ENCODE measurements around the gene RFT1.

The RFT1 gene, protein sequence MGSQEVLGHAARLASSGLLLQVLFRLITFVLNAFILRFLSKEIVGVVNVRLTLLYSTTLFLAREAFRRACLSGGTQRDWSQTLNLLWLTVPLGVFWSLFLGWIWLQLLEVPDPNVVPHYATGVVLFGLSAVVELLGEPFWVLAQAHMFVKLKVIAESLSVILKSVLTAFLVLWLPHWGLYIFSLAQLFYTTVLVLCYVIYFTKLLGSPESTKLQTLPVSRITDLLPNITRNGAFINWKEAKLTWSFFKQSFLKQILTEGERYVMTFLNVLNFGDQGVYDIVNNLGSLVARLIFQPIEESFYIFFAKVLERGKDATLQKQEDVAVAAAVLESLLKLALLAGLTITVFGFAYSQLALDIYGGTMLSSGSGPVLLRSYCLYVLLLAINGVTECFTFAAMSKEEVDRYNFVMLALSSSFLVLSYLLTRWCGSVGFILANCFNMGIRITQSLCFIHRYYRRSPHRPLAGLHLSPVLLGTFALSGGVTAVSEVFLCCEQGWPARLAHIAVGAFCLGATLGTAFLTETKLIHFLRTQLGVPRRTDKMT

DNA sequence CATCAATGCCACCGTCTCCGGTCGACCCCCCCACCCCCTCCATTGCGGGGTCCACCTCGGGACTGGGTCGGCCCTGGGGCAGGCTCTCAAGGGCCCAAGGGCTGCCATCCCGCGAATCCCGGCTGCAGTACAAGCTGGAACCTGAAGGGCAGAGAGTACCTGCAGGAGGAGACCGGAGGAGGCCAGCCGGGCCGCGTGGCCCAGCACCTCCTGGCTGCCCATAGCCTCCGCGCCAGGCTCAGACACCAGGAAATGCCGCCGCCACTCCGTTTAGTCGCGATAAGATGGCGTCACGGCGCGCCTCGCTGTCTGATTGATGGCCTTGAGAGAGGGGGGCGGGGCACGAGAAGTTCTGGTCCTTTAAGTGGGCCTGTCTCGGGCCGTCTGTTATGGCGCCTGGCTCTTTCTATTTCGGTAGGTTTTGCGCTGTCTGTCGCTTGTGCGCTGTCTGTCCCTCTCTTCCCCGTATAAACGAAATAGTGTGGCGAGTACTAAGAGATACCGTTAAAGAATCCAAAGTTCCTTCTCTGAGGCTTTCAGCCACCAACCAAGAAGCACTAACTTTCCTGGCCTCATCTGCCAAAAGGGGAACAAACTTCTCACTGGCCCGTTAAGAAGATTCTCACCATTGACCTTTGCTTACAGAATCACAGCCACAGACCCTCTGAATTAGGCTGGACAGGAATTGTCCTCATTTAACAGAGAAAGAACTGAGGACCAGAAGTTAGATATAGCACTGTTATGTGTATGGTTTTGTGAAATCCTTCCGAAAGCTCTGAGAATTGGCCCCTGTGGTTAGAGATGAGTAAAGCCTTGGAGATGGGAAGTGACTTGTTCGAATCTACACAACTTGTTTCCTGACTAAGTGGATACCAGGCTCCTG lies at the start of gene RFT1:
Gene RFT1 (minus strand): TSS at position 257 of the 883 bp plus-strand sequence. CDS start 35 bp downstream, at position 222.
- Histone ChIP-seq H3K9ac (ENCODE audit: low read depth, low read length) (peak within 1 kb of the TSS; percentile 90), H3K79me2 (ENCODE audit: insufficient read depth, low read length) (peaks cover 27% of the 10 kb centered on the region), H3K4me2 (ENCODE audit: insufficient read depth, low read length) (peak within 1 kb of the TSS; percentile 93), H3K9me3 (ENCODE audit: insufficient read depth, low read length, severe bottlenecking) (no peaks in the 10 kb centered on the region), H3K27me3 (ENCODE audit: insufficient read depth, low read length, poor library complexity) (no peaks in the 10 kb centered on the region), H3K4me1 (ENCODE audit: insufficient read depth, low read length) (peaks cover 26% of the 10 kb centered on the region), H3K4me3 (ENCODE audit: low read depth in 1 of 2, low read length in 2 of 2) (peak within 1 kb of the TSS; percentile 78 to 90), H3K27ac (ENCODE audit: low read length) (peak within 1 kb of the TSS; percentile 76), H3K36me3 (ENCODE audit: insufficient read depth, low read length) (peaks cover 8% of the 10 kb centered on the region; the same call in 1 of the 2 replicates), H4K20me1 (ENCODE audit: insufficient read depth, low read length) (no peaks in the 10 kb centered on the region), H2AFZ (ENCODE audit: low read depth, low read length) (peak within 1 kb of the TSS; percentile 84)
- peak; percentile 97 for DNase-seq
- peak; percentile 93 for ATAC-seq (ENCODE audit: insufficient read depth, low read depth)
- TF ChIP-seq, protein P1, sequence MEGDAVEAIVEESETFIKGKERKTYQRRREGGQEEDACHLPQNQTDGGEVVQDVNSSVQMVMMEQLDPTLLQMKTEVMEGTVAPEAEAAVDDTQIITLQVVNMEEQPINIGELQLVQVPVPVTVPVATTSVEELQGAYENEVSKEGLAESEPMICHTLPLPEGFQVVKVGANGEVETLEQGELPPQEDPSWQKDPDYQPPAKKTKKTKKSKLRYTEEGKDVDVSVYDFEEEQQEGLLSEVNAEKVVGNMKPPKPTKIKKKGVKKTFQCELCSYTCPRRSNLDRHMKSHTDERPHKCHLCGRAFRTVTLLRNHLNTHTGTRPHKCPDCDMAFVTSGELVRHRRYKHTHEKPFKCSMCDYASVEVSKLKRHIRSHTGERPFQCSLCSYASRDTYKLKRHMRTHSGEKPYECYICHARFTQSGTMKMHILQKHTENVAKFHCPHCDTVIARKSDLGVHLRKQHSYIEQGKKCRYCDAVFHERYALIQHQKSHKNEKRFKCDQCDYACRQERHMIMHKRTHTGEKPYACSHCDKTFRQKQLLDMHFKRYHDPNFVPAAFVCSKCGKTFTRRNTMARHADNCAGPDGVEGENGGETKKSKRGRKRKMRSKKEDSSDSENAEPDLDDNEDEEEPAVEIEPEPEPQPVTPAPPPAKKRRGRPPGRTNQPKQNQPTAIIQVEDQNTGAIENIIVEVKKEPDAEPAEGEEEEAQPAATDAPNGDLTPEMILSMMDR (IDR thresholded peaks at IDR 0.05; ENCODE audit: borderline replicate concordance, extremely low read depth, low read length, poor library complexity, severe bottlenecking): no peak
- no peak for TF ChIP-seq EZH2 (IDR thresholded peaks at IDR 0.05; ENCODE audit: borderline replicate concordance, low read depth, low read length, severe bottlenecking)

DNA sequence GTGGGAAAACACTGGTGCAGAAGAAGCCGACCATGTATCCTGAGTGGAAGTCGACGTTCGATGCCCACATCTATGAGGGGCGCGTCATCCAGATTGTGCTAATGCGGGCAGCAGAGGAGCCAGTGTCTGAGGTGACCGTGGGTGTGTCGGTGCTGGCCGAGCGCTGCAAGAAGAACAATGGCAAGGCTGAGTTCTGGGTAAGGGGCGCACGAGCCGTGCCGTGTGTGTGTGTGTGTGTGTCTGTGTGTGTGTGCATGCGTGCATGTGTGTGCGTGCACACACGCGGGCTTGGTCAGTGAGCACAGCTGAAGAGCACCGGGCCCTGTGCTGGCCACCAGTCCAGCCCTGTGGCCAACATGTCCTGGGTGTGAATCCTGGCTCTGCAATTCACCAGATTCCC lies 49.3 kb upstream of the RFT1 start:
- Histone ChIP-seq H2AFZ (ENCODE audit: low read depth, low read length) (no peak overlapping the region), H3K4me2 (ENCODE audit: insufficient read depth, low read length) (no peak overlapping the region), H3K4me1 (ENCODE audit: insufficient read depth, low read length) (no peaks in the 10 kb centered on the region), H3K4me3 (ENCODE audit: low read depth in 1 of 2, low read length in 2 of 2) (no peak overlapping the region), H3K9me3 (ENCODE audit: insufficient read depth, low read length, severe bottlenecking) (no peaks in the 10 kb centered on the region), H3K9ac (ENCODE audit: low read depth, low read length) (no peak overlapping the region), H3K79me2 (ENCODE audit: insufficient read depth, low read length) (no peaks in the 10 kb centered on the region), H4K20me1 (ENCODE audit: insufficient read depth, low read length) (peaks cover 4% of the 10 kb centered on the region; the same call in 1 of the 2 replicates), H3K27ac (ENCODE audit: low read length) (no peak overlapping the region), H3K36me3 (ENCODE audit: insufficient read depth, low read length) (no peaks in the 10 kb centered on the region), H3K27me3 (ENCODE audit: insufficient read depth, low read length, poor library complexity) (no peaks in the 10 kb centered on the region)
- no peak for DNase-seq
- no peak for ATAC-seq (ENCODE audit: insufficient read depth, low read depth)
- TF ChIP-seq, protein P1 (IDR thresholded peaks at IDR 0.05; ENCODE audit: borderline replicate concordance, extremely low read depth, low read length, poor library complexity, severe bottlenecking): no peak
- TF ChIP-seq EZH2 (IDR thresholded peaks at IDR 0.05; ENCODE audit: borderline replicate concordance, low read depth, low read length, severe bottlenecking): no peak

DNA sequence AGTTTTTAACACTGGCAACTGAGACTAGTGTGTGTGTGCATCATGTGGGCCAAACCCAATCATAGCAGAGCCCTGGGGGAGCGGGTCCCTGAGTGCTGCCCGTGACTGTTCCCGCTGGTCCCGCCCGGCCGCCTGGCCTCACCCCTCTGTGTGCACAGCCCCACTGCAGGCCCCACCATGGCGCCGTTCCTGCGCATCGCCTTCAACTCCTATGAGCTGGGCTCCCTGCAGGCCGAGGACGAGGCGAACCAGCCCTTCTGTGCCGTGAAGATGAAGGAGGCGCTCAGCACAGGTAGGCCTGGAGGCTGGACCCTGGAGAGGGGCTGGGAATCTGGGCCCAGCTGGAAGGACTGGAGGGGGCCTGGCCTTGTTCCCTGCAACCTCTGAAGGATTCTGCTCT lies 48.0 kb upstream of the RFT1 start:
- Histone ChIP-seq H3K27ac (ENCODE audit: low read length) (no peak overlapping the region), H3K9me3 (ENCODE audit: insufficient read depth, low read length, severe bottlenecking) (no peaks in the 10 kb centered on the region), H3K79me2 (ENCODE audit: insufficient read depth, low read length) (no peaks in the 10 kb centered on the region), H3K36me3 (ENCODE audit: insufficient read depth, low read length) (no peaks in the 10 kb centered on the region), H3K27me3 (ENCODE audit: insufficient read depth, low read length, poor library complexity) (no peaks in the 10 kb centered on the region), H3K4me3 (ENCODE audit: low read depth in 1 of 2, low read length in 2 of 2) (no peak overlapping the region), H3K9ac (ENCODE audit: low read depth, low read length) (no peak overlapping the region), H2AFZ (ENCODE audit: low read depth, low read length) (no peak overlapping the region), H3K4me2 (ENCODE audit: insufficient read depth, low read length) (no peak overlapping the region), H3K4me1 (ENCODE audit: insufficient read depth, low read length) (no peaks in the 10 kb centered on the region), H4K20me1 (ENCODE audit: insufficient read depth, low read length) (peaks cover 4% of the 10 kb centered on the region; the same call in 1 of the 2 replicates)
- TF ChIP-seq, protein P1 (IDR thresholded peaks at IDR 0.05; ENCODE audit: borderline replicate concordance, extremely low read depth, low read length, poor library complexity, severe bottlenecking): no peak
- TF ChIP-seq EZH2 (IDR thresholded peaks at IDR 0.05; ENCODE audit: borderline replicate concordance, low read depth, low read length, severe bottlenecking): no peak
- ATAC-seq (ENCODE audit: insufficient read depth, low read depth): no peak
- DNase-seq: no peak

Measured in DND-41 (cell line).